ENCODE measurements around the gene WDR3.

Gene WDR3

DNA sequence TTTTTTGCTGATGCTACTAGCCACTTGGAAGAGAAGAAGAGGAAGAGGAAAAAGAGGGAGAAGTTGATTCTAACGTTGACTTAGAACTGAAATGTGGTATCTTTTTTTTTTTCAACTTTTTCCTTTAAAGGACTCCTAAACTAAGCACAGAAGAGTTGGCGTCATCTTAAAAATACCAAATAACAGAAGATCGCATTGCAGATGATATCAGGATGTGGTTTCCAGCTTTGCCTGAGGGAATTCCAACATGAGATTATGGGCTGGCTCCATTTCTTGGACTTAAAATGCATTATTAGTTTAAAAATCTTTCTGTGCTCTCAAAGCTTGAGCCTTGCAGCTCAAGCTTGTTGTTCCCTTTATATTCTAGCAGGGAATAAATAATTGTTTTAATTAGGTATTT lies 29.8 kb downstream of the WDR3 start:
- no peak for DNase-seq

DNA sequence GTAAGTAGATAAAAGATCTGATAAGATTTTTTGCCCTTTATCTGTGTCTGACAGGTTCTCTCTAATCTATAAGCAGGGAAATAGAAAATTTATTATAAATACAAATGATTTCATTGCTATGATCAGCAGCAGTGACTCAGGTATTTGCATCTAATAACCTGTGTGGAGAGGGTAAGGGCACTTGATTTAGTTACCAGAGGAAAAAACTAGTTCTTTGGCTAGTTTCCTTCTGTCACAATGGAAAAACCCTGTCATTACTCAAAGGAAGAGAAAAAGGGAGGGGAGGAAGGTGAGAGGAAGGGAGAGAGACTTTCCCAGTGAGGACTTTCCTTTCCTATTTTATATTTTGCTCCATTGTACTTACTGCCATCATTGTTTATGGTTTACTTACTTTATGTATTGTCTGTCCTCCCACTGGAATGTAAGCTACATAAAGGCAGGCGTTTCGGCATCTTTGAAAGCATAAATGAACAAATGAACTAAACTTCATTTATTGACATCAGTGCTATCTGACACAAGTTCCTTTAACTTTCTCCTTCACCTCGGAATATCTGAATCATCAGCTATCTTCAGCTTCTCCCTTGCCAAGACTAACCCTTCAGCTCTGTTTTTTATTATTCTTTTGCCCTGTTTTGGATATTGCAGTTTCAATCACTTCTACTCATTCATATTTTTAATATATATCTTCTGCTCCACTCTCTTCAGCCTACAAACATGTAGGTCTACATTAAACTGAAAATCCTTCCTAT lies 34.9 kb downstream of the WDR3 start:
- no peak for DNase-seq

DNA sequence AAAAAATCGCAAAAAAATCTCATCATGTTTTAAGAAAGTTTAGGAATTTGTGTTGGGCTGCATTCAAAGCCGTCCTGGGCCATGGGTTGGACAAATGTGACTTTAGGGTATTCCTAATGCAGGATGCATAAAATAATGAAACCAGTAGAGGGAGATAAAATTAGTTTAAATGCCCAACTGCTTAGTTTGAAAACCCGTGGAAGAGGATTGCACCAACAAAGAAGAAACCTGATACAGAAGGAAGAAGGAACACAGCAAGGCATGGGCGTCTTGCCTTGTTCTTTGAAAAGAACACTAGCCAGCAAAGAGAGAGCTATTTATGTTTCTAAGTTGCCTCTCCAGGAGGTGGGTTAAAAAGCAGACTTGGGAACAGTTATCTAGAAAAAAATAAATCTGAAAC lies 37.9 kb downstream of the WDR3 start:
- no peak for DNase-seq

DNA sequence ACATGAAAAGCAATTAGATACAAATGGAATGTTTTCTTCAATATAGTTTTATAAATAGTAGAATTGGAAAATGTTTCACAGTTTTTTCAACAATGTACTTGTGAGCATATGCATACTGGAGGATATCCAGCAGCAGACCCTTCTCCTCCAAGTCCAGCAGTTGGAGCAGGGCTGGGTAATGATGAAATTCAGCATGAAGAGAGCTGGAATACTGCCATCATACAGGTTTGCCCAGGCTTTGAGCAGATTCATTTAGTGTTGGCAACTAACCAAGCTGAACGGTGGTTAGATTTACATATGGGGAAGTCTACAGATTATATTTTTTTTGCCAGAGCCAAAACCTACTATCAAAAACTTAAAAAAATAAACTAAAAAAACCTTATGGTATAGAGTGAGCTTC lies 38.3 kb downstream of the WDR3 start:
- DNase-seq = no peak

DNA sequence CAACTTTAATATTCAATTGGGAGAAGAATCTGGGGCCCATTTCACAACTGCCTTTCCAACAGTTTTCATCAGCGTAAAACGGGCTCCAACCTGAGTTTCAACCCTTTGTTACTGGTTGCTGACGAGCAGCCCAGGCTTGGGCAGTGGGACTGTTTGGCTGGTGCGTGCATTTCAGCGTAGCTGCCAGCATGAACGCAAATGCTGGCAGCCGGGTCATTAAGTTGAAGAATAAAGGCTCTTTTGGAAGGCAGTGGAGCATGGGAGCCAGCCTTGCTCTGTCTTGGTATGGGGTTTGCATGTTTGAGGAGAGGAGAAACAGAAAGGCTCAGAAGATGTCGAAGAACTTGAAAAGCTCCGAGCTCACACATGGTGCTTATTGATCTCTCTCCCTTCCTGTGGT lies 40.7 kb downstream of the WDR3 start:
- no peak for DNase-seq

DNA sequence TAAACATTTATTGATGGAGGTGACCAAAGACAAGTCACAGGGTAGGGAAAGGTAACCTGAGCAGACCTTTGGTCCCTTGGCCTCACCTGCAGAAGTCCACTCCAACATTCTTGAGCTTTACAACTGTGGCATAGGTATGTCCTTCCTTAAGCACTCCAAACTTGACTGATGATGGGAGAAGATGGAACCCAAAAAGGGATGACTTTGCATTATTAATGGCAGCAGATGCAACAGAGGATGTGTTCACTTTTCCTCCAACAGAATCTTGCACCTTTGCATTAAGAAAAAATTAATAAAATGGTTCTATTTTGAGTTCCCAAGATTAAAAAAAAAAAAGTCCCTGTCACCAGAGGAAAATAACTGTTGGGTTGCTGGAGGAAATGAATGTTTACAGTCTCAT lies 42.2 kb downstream of the WDR3 start:
- DNase-seq = no peak

DNA sequence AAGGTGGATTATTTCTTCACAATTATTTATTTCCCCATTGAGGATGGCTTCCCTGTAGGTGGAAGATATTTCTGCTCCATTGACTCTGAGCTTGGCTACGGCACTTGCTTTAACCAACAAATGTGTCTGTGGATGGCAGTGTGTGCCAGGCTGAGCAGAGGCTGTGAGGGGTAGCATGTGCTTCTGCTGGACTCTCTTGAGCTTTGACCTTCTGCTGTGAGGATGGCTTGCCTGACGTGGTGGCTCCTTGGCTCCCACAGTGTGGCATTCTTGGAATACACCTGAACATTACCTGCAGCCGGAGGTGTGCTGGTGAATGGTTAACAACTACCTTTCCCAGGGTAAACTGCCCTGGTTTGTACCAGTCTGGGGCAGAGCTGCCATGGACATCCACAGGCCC lies 46.8 kb downstream of the WDR3 start:
- no peak for DNase-seq

- DNase-seq = no peak
Measured at GRCh38 chr1:117981455-117982192, 52.1 kb downstream of the WDR3 start.

DNA sequence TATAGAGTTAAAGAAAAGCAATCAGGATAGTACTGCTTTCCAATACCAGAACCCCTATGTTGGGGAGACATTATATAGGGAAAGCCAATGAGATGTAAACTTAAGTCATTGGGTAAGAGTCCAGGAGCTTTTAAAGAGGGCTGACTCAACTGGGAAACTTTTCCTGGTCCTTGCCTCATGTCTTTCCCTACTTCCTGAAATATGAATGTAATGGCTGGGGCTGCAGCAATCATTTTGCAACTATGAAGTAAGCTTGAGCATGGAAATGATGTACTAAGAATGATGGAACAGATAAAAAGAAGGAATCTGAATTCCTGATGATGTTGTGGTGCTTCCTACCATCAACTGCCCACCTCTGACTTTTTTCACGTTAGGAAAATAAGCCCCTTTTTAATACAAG lies 55.7 kb downstream of the WDR3 start:
- DNase-seq = no peak

DNA sequence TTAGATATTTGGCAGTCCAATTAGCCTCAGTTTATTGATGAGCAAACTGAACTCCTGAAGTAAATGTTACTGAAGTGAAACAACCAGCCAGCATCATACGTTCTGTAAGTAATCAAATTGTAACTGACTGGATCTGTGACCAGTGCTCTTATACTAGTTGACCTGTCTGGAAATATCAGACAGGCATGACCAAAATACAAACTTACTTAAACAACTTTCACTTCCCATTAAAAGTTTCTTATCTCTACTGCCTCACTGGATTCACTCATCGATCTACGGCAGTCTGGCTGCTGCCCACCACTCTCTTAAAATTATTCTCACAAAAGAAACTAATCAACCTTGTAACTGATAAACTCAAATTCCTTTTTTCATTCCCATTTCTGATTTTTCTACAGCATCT lies 56.4 kb downstream of the WDR3 start:
- no peak for DNase-seq

DNA sequence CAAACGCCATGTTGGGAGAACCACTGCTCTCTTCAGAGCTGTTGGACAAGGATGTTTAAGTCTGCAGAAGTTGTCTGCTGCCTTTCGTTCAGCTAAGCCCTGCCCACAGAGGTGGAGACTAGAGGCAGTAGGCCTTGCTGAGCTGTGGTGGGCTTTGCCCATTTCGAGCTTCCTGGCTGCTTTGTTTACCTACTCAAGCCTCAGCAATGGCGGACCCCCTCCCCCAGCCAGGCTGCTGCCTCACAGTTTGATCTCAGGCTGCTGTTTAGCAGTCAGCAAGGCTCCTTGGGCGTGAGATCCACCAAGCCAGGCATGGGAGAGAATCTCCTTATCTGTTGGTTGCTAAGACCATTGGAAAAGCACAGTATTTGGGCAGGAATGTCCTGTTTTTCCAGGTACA lies 74.8 kb downstream of the WDR3 start:
- DNase-seq = no peak

- no peak for DNase-seq
Measured at GRCh38 chr1:118007391-118007790, 77.9 kb downstream of the WDR3 start.

- DNase-seq = no peak
Measured at GRCh38 chr1:118008011-118008410, 78.5 kb downstream of the WDR3 start.

DNA sequence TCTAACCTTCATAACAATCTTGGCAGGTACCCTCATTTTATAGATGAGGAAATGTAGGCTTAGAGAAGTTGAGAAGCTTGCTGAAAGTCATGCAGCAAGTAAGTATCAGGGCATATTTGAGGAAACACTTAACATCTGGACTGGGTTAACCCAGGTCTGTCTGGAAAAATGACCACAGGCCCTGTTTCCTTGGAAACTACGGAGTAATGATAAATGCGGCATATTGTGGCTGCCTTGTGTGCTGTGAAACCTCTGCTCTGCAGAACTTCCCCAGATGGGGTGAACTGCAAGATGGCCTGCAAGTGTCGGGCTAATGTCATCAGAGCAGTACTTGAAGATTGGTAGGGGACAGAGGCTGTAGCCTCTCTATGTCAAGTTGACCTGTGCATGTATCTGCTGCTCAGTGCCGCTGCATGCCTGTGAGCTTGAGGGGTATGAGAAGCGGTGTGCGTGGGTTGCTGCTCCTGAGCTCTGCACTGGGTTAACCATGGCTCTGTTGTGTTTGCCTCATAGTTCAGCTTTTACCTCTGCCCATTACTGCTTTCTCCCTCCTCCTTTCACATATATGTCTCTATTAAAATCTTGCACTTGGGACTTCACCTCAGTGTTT lies 83.1 kb downstream of the WDR3 start:
- no peak for DNase-seq

GRCh38 chr1:118013336-118013735 lies 83.8 kb downstream of the WDR3 start:
- no peak for DNase-seq

GRCh38 chr1:118013938-118014337 lies 84.4 kb downstream of the WDR3 start:
- no peak for DNase-seq
